LNCAP (cell line): ENCODE results near the gene PTPN20.

Source experiments
- CTCF ChIP-seq: fragments of 450-650 bp; IDR thresholded peaks from 2 replicates; pipeline ENCODE4 v1.5.1; 2017; ENCODE audit warnings: mild to moderate bottlenecking

The PTPN20 gene

GRCh38 chr10:47050618-47051455 is 139.6 kb downstream of the PTPN20 start:
- no peak for TF ChIP-seq CTCF

GRCh38 chr10:47051741-47052238 is 140.6 kb downstream of the PTPN20 start:
- no peak for TF ChIP-seq CTCF
